Activated CD4-positive, CD25-positive, alpha-beta regulatory T cell treated with anti-CD3 and anti-CD28 coated beads, Interleukin-2, amount 50 U/mL, for 24 hours (primary cell): ENCODE results near the gene UFSP2.

Source experiments
- ATAC-seq, 2 donors: fragments of 150-1000 bp; cut with Tn5 transposase; one replicate each; pipeline ENCODE4 v1.10.0; 2021; ENCODE audit warnings: mild to moderate bottlenecking in 1 of 2, moderate library complexity in 1 of 2

Gene UFSP2

DNA sequence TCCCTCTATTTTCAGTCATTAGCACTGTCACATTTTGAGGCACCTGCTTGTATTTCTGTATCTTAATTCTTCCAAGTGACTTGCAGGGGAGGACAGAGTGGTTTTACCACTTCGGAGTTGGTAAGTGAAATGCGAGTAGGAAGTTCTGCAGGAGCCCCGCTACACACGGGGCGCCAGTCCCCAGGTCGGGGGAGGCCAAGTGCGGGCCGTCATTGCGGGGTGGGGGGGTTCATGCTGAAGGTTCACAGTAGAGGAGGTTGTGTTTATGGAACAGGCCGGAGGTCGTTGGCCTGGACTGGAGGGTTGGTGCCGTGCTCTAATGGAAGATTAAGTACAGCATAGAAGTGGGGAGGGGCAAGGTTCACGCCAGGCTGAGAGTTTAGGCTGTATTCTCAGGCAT is 74.1 kb downstream of the UFSP2 start:
- ATAC-seq, result no peak
